NCI-H510A (cell line): ENCODE data around the gene HDAC4.

Source experiments
- DNase-seq: peaks from one replicate; lab custom pipeline; 2025; lab: John Stamatoyannopoulos, UW

Gene HDAC4

GRCh38 chr2:239105234-239105633 is 295.6 kb downstream of the HDAC4 start:
- no peak for DNase-seq

DNA sequence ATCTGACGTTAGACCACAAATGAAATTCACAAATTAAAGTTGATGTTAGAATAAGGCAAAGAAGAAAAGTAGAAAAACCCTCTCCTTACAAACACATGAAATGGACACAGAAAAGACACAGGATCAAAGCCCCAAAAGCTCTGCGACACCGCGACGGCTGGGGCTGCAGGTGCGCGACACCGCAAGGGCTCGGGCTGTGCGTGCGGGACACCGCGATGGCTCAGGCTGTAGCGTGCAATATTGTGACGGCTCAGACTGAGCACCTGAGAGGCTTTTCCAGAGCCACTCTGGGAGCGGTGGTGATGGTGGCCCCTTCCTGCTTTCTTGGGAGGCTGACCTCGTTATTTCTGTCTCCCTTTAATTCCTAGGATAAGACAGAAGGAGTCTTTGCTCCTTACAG is 296.0 kb downstream of the HDAC4 start:
- DNase-seq: no peak

GRCh38 chr2:239103125-239104098 is 297.4 kb downstream of the HDAC4 start:
- no peak for DNase-seq

- DNase-seq: no peak
Observed at GRCh38 chr2:239102266-239102665, 298.6 kb downstream of the HDAC4 start.

GRCh38 chr2:239101807-239102206 is 299.0 kb downstream of the HDAC4 start:
- DNase-seq: no peak

DNA sequence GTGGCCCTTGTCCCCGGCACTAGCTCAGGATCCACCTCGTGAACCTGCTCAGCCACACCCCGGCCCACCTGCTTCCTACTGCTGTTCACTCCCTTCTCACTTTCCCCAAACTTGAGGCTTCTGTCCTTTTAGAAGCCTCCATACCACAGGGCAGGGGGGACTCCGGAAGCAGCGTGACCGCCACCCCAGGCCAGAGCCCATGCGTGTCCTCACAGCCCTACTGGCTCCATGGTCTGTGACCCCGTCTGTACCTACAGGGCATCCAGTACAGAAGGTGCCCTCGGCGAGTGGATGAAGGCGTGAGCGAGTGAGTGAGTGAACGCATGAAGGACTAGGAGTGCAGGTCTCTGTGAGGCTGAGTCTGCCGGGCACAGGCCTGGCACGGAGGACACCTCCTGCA is 299.7 kb downstream of the HDAC4 start:
- DNase-seq: no peak

- DNase-seq: no peak
Observed at GRCh38 chr2:239099474-239099873, 301.3 kb downstream of the HDAC4 start.

DNA sequence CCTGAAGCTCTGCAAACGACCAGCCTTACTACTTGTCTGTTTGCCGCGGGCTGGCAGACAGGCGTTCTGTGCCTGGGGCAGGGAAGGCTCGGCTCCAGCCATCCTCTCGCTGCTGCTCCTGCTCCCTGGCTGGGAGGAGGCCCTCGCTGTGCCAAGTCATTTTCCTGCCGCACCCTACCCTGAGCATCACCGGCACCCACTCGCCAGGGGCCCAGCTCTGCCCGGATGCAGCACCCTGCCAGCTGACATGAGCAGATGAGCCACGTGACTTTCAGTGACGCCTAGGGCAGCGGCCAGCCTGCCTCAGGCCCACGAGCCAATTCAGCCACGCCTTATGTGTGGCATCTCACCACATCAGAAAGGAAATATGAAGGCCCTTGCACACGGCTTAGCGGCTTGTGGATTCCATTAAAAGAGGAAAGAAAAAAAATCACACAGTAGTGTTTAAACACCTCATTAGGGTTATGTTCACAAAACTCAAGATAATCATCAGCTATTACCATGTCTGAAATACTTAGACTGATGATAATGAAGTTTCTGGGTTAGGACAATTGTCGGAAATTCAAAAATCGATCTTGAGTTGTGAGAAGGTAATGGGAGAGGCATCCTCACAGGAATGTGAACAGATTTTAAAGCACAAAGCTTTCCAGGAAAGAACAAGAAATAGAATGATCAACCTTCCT is 302.4 kb downstream of the HDAC4 start:
- no peak for DNase-seq

DNA sequence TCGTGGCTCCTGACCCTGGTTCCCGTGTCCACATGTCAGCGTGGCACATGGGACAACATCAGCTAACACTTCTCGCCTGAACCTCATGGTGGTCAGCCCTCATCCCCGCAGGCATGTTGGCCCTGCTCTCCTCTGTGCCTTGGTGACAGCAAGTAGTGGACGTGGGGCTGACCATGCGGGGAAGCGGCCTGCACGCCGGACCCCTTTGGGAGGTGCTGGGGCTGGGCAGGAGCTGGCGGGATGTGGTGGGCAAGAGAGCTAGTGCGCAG is 303.5 kb downstream of the HDAC4 start:
- no peak for DNase-seq

- DNase-seq: no peak
Observed at GRCh38 chr2:239096676-239097427, 304.0 kb downstream of the HDAC4 start.

DNA sequence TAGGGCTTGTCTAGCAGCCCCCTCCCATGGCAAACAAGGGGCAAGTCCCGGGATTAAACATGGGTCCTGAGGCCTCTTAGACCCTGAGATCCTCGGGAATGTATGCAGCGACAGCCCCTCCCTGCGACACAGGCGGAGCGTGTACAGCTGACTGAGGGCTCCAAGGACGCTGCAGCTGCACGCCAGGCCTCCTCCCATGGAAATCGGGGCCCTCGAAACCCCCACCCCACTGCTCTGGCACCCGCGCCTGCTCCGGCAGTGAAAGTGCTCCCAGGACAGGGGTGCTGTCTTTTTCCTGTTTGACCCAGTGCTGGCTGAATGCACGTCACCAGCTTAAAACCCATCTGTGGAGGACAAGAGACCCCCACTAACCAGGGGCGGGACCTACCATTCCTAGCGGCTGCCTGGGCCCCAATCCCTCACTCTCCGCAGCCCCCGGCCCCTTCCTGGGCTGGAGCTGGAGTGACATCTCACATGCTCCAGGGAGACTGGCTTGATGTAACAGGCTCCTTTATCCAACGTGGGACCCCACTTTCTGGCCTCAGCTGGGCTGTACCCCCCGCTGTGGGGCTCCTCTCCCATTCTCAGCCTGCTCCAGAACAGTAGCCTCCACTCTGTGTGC is 305.2 kb downstream of the HDAC4 start:
- no peak for DNase-seq

DNA sequence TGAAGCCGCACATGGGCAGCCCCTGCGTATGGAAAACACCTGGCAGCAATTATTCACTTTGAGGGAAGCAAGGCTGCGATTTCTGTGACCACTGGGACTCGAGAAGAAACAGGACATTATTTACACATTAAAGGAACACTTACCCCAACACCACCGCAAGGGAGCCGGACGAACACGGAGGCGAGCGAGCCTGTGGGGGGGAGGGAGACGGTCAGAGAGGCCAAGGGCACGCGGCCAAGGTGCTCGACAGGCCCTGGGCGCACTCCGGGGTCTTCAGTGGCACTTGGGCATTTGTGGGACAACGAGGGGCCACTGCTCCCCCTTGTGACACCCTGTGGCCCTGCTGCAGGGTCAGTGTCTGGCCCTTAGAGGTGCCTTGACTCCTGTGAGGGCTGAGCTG is 306.0 kb downstream of the HDAC4 start:
- no peak for DNase-seq

DNA sequence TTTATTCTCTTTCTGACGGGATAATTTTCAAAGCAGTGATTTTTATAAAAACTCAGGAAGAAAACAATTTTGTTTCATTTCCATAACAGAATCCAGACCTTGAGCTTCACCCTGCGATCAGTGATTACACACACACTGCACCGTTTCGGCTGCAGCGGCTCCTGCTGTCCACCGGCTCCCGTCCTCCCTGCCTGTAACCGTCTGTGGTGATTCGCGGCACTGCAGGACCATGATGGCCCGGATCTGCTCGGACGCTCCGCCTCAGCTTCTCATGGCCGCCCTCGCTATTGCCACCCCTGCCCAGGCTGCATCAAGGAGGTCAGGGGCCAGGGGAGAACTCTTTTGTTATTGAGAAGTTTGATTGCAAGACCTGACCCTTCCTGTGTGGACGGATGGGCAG is 306.9 kb downstream of the HDAC4 start:
- no peak for DNase-seq

- DNase-seq: no peak
Observed at GRCh38 chr2:239093542-239093941, 307.3 kb downstream of the HDAC4 start.

DNA sequence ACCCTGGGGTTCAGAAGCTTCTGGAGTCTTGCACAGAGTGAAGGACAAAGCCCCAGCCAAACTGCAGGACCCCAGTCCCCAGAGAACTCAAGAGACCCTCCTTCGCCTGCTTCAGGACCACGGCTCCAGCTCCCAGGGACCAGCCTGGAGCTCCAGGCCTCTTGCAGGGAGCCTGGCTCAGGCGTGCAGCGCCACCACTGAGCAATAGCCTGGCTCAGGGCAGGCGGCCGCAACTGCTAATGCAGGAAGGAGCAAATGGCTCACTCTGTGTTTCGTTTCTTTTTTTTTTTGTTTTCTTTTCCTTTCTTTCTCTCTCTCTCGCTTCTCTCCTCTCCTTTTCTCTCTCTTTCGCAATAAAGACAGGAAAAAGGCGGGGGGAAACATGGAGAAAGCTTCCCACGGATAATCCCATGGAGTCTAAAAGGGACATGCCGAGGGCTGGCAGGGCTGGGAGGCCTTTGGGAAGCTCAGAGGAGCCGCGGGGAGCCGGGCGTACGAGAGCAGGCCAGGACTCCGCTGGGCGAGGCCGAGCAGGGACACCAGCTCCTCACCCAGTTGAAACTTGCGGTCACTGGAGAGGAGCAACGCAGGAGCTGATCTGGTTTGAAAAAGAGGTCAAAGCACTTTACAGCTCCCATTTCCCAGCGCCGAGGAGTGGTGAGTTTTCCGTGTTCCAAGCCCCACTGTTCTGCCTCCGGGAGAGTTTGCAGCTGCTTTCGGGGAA is 308.1 kb downstream of the HDAC4 start:
- no peak for DNase-seq

- no peak for DNase-seq
Observed at GRCh38 chr2:239089884-239090283, 310.9 kb downstream of the HDAC4 start.

DNA sequence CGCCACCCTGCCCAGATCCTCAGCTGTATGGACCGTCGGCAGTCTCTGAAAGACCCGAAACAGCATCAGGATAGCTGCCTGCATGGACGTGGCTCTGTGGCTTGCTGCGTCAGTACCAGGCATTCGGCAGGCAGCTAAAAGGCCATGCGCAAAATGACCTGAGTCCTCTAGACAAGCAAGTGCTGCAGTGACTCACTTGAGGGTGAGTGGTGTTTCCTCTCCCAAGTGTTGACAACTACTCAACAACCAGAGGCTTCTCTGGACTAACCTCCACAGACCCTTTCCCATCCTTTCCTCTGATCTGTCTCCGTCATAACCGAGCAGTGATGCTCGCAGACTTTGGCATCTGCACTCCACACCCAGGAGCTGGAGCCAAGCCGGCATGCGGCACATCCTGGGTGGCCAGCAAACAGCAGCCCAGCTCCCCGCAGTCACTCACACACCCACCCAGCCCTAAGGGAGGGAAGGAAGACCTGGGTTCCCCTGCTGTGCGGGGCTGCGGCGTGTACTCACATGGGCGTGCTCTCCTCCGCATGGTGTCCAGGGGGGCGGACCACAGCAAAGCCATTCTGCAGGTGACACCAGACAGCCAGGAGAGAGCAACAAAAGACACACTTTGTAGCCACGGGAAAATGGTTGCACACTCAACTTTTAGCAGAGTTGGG is 313.6 kb downstream of the HDAC4 start:
- no peak for DNase-seq

DNA sequence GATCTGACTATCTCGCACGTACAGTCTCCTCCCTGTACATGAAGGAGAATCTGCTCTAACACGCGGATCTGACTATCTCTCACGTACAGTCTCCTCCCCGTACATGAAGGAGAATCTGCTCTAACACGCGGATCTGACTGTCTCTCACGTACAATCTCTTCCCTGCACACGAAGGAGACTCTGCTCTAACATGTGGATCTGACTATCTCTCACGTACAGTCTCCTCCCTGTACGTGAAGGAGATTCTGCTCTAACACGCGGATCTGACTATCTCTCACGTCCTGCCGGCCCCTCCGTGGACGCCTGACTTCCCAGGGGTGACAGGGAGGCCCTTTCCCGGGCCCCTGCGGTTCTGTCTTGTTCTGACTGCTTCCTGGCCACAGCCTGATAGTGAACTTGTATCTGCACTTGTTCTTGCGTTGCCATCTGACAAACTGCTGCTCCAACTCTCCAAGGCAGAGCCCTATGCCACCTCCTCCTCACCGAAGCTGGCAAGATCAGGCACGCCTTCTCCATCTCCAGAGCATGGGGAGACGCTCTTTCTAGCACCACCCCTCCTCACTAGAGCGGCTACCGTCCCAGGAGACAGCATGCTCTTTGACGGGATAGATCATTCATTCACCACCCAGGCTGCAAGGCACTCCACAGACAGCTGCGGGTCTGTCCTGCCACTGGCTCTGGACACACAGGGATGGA is 314.3 kb downstream of the HDAC4 start:
- DNase-seq: no peak

DNA sequence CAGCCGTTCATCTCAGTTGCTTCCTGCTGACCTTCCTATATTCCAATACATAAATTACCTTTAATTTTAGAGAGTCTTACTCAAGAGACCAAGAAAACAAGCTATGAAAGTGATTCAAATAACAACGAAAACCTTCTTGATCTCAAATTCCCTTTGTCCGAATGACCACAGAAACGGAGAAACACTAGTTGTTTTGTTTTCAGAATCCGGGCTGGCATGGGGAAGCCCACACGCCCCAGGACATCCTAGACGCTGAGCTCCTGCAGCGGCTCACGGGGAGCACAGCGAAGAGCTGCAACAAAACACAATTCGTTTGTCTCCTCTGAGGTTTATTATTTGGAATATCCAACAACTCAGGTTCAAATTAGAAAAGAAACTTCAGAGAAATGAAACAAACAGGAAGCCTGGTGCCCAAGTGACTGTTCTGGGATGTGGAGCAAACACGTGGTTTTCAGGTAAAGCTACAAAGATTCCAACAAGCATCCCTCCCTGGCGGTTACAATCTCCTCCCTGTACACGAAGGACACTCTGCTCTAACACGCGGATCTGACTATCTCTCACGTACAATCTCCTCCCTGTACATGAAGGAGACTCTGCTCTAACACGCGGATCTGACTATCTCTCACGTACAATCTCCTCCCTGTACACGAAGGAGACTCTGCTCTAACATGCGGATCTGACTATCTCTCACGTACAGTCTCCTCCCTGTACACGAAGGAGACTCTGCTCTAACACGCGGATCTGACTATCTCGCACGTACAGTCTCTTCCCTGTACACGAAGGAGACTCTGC is 315.4 kb downstream of the HDAC4 start:
- DNase-seq: no peak

DNA sequence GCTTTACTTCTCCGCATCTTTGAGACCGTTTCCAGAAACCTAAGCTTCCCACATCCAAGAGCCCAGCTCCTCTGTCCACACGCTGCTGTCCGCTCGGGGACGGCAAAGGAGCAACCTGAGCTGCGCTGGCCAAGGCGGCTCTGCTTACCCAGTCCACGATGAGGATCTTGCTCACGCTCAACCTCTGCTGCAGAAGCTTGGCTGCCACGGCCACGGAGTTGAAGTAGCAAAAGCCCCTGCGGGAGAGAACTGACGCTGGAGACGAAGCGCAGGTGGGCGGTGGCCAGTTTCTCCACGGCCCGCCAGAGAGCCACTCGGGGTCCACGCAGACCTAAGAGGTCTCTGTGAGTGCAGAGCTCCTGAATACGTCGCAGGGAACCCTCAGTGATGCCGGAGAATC is 316.8 kb downstream of the HDAC4 start:
- no peak for DNase-seq
